Lower leg skin (tissue), 4 donors: ENCODE measurements around the gene TFDP2. TPM values are rescaled to one million over a fixed set of nuclear protein-coding genes. Genes with fewer than 3 reads are reported as not detected.

Source experiments
- DNase-seq, 2 donors: peaks; one replicate each; pipeline ENCODE4 v3.0.0-alpha.2; 2019; ENCODE audit warnings: low spot score in 2 of 2
- H3K4me3 ChIP-seq: fragments of 200-600 bp; sonication (generic); 2 replicates; pipeline ENCODE4 v1.5.1; 2017; ENCODE audit warnings: mild to moderate bottlenecking, low read depth; ENCODE audit not compliant: poor library complexity, severe bottlenecking
- CTCF ChIP-seq, 3 donors: fragments of 450-650 bp; IDR thresholded peaks; one replicate each; pipeline ENCODE4 v1.5.1; 2016; ENCODE audit warnings: antibody characterized with exemption in 3 of 3, mild to moderate bottlenecking in 3 of 3, moderate library complexity in 2 of 3
- POLR2A ChIP-seq, 2 donors: fragments of 450-650 bp; IDR thresholded peaks; one replicate each; pipeline ENCODE4 v1.6.1; 2016 to 2017; ENCODE audit warnings: antibody characterized with exemption in 2 of 2, mild to moderate bottlenecking in 1 of 2, moderate library complexity in 1 of 2
- WGBS, 2 donors: methylation state at CpG; one replicate each; pipeline ENCODE4 v1.1.5; 2018; 5-methylcytosine and 5-hydroxymethylcytosine counted together
- intact Hi-C: fragments of 100-400 bp; cut with DNase I; formaldehyde crosslinking; loops from one replicate; pipeline ENCODE4 v1.15.0; 2023; ENCODE audit warnings: low total_unique reads
- total RNA-seq, 4 donors: library from RNA; depleted of rRNA; stranded (reverse); fragments of >200 nt; gene quantifications; one replicate each; pipeline ENCODE4 v1.1.0, GENCODE V29; 2016

The TFDP2 gene
- total RNA-seq, 4 donors from 2014 or later = 38.6 to 84.7 (median 61.5) TPM

GRCh38 chr3:142053835-142054234 lies 95.5 kb downstream of the TFDP2 start:
- H3K4me3 ChIP-seq = no peak overlapping the region
- WGBS, 2 donors = 47 to 61% methylated on average over 1 of the region's 1 CpG
- no peak for TF ChIP-seq POLR2A (IDR thresholded peaks at IDR 0.05)
- intact Hi-C loops = no loop called here
- DNase-seq = no peak

- 46 to 73% methylated on average over 2 of the region's 2 CpGs for WGBS, 2 donors
- no peak for TF ChIP-seq POLR2A (IDR thresholded peaks at IDR 0.05)
- TF ChIP-seq CTCF (IDR thresholded peaks at IDR 0.05) = no peak
- no peak for DNase-seq
- no peak overlapping the region for H3K4me3 ChIP-seq
- intact Hi-C loops = no loop called here
Observed at GRCh38 chr3:142053244-142053643, 96.1 kb downstream of the TFDP2 start.

- intact Hi-C loops = no loop called here
Observed at GRCh38 chr3:142051351-142051750, 98.0 kb downstream of the TFDP2 start.

GRCh38 chr3:142047021-142047369 lies 102.3 kb downstream of the TFDP2 start:
- intact Hi-C loops = no loop called here
- TF ChIP-seq CTCF (IDR thresholded peaks at IDR 0.05) (no peak), POLR2A (IDR thresholded peaks at IDR 0.05) (no peak)
- 40 to 53% methylated on average over 1 of the region's 1 CpG for WGBS, 2 donors
- no peak for DNase-seq
- no peak overlapping the region for H3K4me3 ChIP-seq

More at GRCh38 chr3:142051351-142051750, 98.0 kb downstream of the TFDP2 start:
- no peak for DNase-seq
- 97% methylated on average over 6 of the region's 6 CpGs for WGBS, 2 donors
- no peak overlapping the region for H3K4me3 ChIP-seq
- no peak for TF ChIP-seq CTCF (IDR thresholded peaks at IDR 0.05)
- TF ChIP-seq POLR2A (IDR thresholded peaks at IDR 0.05) = no peak

- WGBS, 2 donors = 73 to 79% methylated on average over 6 of the region's 6 CpGs
- no peak overlapping the region for H3K4me3 ChIP-seq
- TF ChIP-seq POLR2A (IDR thresholded peaks at IDR 0.05) (no peak), CTCF (IDR thresholded peaks at IDR 0.05) (no peak)
- intact Hi-C loops = no loop called here
- no peak for DNase-seq
Observed at GRCh38 chr3:142046320-142047020, 102.9 kb downstream of the TFDP2 start.

GRCh38 chr3:142040941-142041491 lies 108.3 kb downstream of the TFDP2 start:
- WGBS, 2 donors = 96 to 98% methylated on average over 2 of the region's 2 CpGs
- DNase-seq = no peak
- intact Hi-C loops = no loop called here
- TF ChIP-seq POLR2A (IDR thresholded peaks at IDR 0.05) (no peak), CTCF (IDR thresholded peaks at IDR 0.05) (no peak)
- H3K4me3 ChIP-seq = no peak overlapping the region
